Left forelimb (tissue), 1 donor: ENCODE results near the gene XPO5.
"Not testable (repeated sequence)": the region's sequence is repeated elsewhere in the genome, so short reads cannot be mapped to it uniquely, and the experiment has no call there.

Experiments used
- DNase-seq: peaks from one replicate; pipeline ENCODE4 v3.0.0-alpha.2; 2018; ENCODE audit warnings: low spot score

Gene XPO5

DNA sequence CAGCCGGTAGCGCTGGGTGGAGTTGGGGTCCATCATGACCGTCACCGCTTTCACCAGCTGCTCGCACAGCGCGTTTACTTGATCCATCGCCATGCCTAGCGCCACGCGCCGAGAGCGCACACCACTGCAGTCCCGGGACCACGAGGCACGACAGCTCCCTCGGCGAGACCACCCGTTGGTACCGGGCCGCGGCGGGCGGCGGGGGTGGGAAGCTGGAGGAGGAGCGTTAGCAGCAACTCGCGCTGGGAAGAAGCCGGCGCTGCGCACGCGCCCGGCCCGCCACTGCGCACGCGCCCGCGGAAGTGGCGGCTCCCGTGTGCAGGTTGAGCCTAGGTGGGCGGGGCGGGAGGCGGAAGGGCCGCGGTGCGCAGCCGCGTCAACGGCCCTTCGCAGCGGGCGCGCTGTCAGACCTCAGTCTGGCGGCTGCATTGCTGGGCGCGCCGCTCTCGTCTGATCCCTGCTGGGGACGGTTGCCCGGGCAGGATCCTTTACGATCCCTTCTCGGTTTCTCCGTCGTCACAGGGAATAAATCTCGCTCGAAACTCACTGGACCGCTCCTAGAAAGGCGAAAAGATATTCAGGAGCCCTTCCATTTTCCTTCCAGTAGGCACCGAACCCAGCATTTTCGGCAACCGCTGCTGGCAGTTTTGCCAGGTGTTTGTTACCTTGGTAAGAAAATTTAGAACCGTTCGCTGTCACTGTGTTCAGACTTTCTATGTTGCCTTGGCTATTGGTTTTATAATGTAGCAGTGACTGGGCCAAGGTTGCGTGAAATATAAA is at the start of gene XPO5, which contains the start of gene POLH:
XPO5 (minus strand) TSS at position 267 of the 780 bp plus-strand sequence; CDS start at position 93, 174 bp downstream.
POLH (plus strand) TSS at position 414 of the 780 bp plus-strand sequence. CDS start 6,135 bp downstream, outside the sequence.
- peak; percentile 91 for DNase-seq

DNA sequence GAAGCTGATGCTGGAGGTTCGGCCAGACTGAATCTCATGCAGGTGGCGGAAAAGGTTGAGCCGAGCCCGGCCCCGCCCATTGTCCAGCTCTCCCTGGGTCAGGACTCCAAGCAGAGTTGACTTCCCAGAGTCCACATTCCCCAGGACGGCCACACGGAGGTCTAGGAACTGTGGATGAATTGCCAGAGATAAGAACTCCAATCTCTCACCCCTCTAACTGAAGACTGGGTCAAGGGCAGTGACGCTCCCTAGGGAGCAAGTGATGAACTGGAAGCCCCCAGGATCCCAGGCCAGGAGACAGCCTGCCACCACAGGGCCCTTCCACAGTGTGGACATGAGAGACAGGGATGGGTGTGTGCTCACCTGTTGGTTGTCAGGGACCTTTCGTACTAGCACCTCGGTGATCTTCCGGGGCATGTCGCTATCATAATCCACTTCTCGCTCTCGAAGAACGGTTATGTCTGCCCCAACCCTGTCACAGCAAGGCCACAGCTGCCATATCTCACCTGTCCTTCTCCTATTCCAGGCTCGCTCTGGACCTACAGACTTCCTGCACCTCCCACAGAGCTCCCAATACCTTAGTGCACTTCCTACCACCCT is 49.7 kb upstream of the XPO5 start:
- no peak for DNase-seq

DNA sequence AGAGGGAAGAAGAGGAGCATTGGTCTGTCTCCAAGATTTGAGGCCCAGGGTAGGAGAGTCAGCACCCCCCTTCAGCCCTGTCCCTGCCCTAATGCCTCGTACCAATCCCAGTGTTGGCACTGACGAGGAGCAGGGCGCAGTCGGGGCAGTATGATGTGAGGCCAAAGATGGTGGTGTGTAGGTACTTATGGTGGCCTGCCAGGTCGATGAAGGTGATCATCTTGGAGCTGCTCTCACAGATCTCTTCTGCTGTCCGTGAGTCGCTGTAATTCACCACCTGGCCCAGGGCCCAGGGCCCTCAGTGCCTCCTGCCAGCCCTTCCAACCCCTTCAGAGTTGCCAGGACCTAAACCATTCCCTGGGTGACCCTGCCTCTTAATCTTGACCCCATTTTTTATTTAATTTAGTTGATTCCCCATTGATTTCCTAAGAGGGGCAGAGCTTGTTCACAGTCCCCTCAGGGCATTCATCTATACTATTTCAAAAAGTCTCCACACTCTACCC is 49.0 kb upstream of the XPO5 start:
- DNase-seq = no peak

DNA sequence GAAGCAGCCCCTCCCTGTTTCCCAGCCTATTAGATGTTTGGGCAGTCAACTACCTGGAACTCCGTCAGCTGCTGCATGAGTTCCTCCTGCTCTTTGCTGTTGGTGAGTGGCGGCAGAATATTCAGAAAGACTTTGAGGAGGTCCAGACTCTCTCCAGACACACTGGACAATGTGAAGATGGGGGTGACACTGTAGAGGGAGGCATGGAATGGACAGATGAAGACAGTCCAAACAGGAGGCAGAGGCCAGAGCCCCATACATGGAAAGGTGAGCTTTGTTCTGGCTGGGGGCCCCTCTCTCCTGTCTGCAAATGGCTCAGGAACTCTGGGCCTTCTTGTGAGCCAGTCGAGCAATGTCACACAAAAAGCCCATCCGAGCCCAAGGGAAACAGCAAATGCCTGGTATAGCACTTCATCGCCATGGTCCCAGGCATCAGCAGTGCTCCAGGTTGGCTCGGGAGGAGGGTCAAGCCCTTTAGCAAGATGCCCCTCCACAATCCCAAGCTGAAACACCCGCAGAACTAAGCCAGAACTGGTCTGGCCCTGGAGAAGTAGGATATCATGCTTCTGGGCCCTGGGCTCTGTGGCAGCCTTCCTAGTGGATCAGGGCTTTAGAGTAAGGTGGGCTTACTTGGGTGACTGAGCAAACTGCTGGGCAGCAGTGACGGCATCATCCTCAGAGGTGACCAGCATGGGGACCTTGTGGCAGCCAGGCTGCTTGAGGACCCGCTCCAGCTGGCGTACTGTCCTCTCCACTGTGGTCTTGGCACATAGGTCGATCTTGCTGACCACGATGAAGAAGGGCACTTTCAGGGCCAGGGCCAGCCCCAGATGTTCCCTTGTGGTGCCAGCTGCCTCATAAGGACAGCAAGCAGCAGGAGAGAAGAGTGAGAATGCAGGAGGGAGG is 48.3 kb upstream of the XPO5 start:
- DNase-seq = no peak

DNA sequence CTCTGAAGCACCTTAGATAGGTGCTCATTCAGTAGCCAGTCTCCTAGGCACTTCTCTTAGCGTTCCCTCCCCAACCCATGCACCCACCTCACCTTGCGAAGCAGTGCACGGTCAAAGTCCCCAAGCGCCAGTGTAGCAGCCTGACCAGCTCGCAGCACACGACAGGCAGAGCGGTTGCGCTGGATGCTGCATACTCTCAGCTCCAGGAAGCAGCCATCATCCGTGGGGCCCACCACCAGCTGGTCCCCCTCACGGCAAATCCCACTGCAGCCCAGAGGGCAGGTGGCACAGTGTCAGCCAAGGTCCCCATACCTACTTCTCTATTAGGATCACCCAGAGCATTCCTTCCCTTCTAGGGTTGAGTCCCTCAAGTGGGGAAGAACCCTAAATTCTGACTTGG is 46.7 kb upstream of the XPO5 start:
- no peak for DNase-seq

DNA sequence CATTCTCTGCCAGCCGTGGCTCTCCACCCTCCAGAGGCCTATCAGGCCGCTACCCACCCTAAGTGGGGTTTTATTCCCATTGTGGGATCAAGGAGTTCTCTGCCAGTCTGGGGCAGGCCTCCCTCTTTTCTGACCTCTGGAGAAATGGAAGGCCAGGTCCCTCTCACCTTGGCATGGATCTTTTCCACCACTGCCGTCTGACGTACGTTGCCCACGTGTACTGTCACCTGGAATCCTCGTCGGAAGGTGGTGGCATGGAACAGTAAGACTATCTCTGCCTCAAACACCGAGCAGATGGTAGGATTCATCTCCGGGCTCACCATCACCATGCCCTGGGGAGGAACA is 46.0 kb upstream of the XPO5 start:
- no peak for DNase-seq

DNA sequence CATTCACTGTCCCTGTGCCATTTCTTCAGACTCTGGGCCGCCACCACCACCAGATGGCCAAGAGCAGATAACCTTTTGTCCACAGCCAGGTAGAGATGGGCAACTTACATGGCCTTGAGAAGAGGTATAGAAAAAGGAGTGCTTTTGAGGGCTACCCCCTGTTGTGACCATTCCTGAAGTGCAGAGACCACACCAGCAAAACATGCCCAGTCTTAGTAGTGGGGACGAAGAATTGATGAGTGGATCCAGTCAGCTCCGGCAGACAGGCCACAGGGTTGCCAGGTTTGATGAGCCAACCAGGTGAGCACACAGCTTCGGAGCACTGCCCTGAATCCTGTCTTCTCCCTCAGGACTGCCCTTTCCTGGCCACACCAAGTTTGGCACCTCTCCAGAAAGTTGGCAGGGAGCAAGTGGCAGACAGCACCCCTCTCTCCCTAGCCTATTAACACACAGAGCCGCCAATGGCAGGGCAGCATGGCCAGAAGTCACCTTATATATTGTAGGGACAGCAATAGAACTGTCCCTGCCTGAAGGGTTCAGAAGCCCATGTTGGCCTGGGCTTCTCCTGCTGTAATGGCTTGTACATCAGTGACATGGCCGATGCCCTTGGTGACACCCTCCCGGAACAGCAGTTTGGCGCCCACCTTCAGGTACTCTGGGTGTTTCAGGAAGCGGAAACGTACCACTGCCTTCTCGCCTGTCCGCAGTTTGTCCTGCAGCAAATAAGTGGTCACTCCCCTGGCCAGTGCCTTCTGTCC is 45.4 kb upstream of the XPO5 start:
- no peak for DNase-seq

DNA sequence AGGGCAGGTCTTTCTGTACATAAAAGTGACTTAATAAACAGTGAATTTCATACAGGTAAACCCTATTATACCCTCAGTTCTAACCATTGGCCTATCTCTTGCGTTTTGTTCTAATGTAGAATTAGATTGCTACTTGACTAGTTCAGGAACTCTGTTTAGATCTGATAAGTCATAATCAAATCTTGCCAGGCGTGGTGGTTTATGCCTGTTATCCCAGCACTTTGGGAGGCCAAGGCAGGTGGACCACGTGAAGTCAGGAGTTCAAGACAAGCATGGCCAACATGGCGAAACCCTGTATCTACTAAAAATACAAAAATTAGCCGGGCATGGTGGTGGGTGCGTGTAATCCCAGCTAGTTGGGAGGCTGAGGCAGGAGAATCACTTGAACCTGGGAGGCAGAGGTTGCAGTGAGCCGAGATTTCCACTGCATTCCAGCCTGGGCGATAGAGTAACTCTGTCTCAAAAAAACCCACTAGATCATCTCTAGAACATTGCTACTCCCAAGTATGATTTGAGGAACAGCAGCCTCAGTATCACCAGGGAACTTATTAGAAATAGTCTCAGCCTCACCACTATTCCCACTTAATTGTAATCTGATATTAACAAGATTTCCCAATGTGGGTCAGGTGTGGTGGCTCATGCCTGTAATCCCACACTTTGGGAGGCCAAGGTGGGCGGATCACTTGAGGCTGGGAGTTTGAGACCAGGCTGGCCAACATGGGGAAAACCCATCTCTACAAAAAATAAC is 41.1 kb upstream of the XPO5 start:
- no peak for DNase-seq

DNA sequence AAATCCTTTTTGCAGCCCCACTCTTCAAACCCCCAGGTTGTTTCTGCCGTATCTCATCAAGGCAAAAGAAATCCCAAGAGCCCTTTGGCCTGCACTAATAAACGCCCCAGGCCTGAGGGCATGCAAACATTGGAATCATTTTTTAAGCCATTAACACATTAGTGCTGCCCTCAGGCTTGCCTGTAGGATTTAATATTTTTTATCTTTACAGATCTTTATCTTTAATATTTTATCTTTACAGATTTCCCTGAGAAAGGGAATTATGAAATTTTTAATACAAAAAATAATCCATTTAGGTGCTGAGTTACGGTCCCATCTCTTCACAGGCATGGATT is 38.5 kb upstream of the XPO5 start:
- no peak for DNase-seq

DNA sequence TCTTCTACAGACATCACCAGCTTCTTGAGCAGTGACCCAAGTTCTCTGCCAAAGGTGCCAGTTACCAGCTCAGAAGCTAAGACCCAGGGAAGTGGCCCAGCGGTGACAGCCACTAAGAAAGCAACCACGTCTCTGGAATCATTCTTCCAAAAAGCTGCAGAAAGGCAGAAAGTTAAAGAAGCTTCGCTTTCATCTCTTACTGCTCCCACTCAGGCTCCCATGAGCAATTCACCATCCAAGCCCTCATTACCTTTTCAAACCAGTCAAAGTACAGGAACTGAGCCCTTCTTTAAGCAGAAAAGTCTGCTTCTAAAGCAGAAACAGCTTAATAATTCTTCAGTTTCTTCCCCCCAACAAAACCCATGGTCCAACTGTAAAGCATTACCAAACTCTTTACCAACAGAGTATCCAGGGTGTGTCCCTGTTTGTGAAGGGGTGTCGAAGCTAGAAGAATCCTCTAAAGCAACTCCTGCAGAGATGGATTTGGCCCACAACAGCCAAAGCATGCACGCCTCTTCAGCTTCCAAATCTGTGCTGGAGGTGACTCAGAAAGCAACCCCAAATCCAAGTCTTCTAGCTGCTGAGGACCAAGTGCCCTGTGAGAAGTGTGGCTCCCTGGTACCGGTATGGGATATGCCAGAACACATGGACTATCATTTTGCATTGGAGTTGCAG is 38.0 kb upstream of the XPO5 start:
- DNase-seq = no peak

DNA sequence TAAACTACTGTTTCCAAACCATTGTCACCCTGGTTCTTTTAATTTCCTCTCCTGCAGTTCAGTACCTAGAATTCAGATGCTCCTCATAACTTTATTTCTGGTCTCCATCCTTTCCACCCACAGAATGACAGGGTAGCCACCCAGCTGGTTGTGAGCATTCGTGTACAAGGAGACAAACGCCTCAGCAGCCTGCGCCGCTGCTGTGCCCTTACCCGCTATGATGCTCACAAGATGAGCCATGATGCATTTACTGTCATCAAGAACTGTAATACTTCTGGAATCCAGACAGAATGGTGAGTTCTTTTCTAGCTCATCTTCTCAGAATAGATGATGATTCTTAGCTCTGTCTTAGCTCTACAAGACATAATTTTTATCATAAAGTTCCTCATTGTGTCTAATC is 34.6 kb upstream of the XPO5 start:
- no peak for DNase-seq

DNA sequence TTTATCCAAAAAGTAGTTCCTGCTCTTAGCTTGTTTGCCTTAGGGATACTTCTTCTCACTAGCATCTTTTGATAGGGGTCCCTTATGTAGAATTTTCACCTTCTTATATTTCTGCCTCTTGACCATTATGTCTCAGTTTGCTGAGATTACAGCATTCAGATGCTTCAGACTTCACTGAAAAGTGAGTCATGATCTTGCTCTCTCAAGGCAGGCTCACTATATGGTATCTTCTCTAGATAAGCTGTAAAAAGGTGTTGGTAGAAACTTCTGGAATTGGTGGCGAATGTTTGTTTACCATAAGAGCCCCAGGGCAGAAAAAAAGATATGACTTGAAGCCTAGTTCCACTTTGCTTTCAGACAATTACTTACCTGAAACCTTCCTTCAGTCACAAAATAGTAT is 33.6 kb upstream of the XPO5 start:
- no peak for DNase-seq

DNA sequence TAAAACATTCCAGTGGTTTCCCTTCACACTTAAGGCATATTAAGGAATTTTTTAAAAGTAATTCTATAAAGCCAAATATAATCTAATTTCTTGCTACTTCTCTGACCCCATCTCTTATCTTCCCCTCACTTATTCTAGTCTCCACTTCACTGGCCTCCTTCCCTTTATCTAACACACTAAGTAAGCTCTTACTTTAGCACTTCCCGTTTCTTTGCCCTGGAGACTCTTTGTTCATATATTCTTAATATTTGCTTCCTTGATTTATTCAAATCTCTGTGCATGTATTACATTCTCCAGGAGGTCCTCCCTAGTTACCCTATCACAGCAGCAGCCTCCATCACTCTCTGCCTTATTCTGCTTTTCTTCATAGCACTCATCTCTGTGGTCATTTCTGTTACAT is 33.0 kb upstream of the XPO5 start:
- DNase-seq = no peak

DNA sequence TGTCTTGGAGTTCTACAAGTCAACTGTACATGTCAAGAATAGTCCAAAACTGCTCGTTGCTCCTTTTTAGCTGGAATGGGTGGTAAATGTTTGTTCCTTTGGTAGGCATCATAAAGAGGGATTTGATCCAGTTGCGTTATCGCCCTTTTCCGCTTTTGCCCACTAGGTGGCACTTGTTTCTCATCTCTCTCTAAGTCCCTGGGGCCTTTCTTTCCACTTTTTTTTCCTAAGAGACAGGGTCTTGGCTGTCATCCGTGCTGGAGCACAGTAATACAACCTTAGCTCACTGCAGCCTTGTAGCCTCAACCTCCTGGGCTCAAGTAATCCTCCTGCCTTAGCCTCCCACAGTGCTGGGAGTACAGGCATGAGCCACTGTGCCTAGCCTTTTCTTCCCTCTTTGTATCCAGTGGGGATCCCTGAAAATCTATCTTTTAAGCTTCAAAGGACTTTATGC is 32.5 kb upstream of the XPO5 start:
- DNase-seq = no peak

DNA sequence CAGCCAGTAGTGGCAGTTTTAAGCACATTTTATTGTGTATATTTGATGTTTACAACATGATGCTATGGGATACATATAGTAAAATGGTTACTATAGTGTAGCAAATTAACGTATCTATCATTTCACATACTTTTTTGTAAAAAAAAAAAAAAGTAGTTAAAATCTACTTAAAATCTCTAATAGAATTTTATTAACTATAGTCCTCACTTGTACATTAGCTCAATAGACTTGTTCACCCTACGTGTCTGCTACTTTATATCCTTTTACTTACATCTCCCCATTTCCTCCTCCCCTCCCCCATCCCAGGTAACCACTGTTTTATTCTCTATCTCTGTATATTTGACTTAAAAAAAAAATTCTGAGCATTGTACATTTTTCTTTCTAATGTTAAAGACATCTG is 30.2 kb upstream of the XPO5 start:
- no peak for DNase-seq

DNA sequence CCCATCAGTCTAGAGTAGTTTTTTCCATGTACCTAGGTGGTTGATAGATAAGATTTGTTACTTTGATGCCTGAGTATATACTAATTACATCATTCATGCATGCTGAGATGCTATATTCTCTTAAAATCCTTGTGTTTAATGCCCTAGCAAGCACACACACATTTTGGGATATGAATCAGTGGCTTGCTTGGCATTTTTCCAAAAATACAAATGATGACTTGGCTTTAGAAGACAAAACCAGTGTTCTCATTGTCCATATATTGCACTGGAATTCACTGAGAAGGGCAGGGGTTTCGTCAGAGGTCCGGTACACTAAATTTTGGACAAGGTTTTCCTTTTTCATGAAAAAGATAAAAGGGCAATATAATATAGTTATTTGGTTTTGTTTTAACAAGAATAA is 28.3 kb upstream of the XPO5 start:
- no peak for DNase-seq

DNA sequence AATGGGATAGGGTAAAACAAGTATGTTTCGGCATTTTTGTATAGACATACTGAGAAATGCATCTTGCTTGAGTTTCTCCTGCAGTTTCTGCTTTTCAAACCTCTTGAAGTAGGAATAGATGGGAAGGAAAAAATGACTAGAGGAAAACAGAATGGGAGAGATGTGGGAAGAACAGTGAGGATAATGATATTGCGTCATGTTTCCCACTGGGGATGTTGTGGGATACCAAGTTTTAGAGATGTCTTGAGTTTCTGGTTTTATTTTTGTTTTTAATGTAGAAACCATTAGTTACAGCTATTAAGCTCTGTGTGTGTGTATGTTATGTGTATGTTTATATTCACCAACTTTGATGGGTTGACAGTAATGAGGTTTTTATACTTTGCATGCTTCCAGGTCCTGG is 24.8 kb upstream of the XPO5 start:
- no peak for DNase-seq

DNA sequence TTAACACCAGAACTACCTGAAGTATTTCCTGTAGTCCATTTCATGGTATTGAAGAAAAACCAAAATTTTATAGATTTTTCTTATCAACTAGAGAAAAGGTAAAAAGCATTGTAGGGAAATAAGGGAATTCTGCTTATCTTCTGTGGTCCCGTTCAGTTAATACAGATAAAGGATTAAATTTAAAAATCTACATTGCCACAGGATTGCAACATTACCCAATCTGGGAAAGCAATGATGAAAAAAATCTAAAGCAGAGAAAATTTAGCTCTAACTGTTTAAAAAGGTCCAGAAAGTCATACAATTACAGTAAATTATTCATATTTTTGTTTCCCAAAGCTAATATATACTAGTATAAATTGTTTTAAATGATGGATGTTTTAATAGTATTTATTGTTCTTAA is 18.1 kb upstream of the XPO5 start:
- DNase-seq = no peak

DNA sequence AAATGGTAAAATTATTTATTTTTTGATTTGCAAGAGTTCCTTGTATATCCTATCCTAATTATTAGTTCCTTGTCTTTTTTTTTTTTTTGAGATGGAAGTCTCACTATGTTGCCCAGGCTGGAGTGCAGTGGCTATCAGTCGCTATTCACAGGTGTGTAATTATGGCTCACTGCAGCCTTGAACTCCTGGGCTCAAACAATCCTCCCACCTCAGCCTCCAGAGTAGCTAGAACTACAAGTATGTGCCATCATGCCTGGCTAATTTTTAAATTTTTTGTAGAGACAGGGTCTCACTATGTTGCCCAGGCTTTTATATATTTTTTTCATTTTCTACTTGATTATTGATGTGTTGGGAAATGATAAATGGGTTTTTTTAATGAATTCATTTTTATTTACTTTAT is 13.7 kb upstream of the XPO5 start:
- not testable (repeated sequence) for DNase-seq

DNA sequence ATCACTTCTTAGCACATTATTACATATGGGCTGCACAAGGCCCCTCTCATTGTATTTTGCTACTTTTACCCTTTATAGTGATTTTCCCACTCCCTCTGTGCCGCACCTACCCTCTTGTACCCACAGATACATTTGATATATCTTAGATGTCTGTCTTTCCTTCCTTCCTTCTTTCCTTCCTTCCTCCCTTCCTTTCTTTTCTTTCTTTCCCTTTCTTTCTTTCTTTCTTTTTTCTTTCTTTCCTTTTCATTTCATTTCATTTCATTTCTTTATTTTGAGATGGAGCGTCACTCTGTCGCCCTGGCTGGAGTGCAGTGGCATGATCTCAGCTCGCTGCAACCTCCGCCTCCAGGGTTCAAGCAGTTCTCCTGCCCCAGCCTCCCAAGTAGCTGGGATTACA is 12.4 kb upstream of the XPO5 start:
- DNase-seq = no peak
